ENCODE measurements around the gene ADAP1.

GRCh38 chr7:984361-985126 is 30.1 kb upstream of the ADAP1 start:
- TF ChIP-seq POLR2A (IDR thresholded peaks at IDR 0.05; ENCODE audit: low read depth, low read length), result no peak
- no peak for TF ChIP-seq POLR2AphosphoS5 (IDR thresholded peaks at IDR 0.05; ENCODE audit: low read depth, low read length)
